Neural progenitor cell (in vitro differentiated cells): ENCODE data around the gene ADH5.

Source experiments
- EZH2 ChIP-seq: fragments of 200-600 bp; sonication (generic); IDR thresholded peaks from 2 replicates; pipeline ENCODE4 v1.6.1; 2017; ENCODE audit warnings: antibody characterized with exemption, mild to moderate bottlenecking, moderate library complexity
- TF ChIP-seq, protein P1 (sequence below): fragments of 200-600 bp; sonication (generic); IDR thresholded peaks from 2 replicates; pipeline ENCODE4 v1.5.1; 2017; ENCODE audit warnings: antibody characterized with exemption, mild to moderate bottlenecking

DNA sequence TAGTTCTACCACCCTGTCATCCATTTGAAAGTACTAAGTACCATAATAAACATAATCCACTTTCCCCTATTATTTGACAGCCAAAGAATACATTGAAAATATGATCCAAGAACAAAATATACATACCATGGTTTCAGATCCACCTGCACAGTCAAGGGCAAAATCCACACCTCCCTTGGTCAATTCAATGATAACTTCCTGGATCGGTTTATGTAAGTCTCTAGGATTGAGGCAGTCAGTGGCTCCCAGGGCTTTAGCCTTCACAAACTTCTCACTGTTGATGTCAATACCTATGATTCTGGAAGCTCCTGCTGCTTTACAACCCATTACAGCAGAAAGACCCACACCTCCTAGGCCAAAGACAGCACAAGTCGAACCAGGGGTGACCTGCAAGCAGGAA is 42.8 kb upstream of the ADH5 start:
- TF ChIP-seq, protein P1, sequence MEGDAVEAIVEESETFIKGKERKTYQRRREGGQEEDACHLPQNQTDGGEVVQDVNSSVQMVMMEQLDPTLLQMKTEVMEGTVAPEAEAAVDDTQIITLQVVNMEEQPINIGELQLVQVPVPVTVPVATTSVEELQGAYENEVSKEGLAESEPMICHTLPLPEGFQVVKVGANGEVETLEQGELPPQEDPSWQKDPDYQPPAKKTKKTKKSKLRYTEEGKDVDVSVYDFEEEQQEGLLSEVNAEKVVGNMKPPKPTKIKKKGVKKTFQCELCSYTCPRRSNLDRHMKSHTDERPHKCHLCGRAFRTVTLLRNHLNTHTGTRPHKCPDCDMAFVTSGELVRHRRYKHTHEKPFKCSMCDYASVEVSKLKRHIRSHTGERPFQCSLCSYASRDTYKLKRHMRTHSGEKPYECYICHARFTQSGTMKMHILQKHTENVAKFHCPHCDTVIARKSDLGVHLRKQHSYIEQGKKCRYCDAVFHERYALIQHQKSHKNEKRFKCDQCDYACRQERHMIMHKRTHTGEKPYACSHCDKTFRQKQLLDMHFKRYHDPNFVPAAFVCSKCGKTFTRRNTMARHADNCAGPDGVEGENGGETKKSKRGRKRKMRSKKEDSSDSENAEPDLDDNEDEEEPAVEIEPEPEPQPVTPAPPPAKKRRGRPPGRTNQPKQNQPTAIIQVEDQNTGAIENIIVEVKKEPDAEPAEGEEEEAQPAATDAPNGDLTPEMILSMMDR, result no peak
- TF ChIP-seq EZH2, result no peak
